GM19328 (cell line): ENCODE data around the gene UBE2J2.

Experiments
- ATAC-seq: cut with Tn5 transposase; IDR thresholded peaks from one replicate; pipeline ENCODE4 v1.9.1; 2021; ENCODE audit warnings: mild to moderate bottlenecking, moderate library complexity; ENCODE audit not compliant: unreplicated experiment

Gene UBE2J2

DNA sequence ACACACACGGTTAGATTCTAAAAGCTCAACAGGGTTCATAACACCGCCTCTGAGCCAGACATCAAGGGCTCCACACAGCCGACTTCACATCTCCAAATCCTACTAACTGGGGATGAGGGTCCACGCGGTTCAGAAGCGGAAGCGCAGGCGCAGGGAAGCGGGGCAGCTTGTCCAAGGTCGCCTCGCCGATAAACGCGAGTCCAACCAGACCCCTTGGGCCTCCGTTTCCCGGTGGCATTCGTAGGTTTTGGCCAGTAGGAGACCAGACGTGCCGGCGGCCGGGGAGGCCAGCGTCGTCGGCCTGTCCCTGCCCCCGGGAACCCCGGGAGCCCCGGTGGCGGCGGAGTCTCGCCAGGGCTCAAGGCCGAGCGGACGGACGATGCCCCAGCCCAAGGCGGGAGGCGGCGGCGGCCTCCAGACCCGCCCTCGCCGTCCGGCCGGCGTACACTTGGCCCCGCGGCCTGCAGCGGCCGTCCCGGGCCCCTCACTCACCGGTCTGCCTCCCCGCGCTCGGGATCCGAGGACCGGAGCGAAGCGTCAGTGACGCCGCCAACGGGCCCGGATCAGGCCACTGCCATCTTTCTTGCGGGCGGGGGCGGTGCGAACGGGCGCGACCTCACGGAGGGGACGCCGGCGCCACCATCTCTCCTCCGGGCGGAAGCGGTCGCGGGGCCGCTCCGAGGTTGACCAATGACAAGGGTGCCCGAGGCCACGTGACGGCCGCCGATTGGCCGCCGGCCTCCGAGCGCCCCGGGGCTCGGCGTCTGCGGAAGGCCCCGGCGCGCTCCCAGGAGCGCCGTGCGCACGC lies 42.0 kb downstream of the UBE2J2 start, which contains the start of gene SDF4:
Gene SDF4 (minus strand): TSS at position 602 of the 808 bp plus-strand sequence. CDS start 3,229 bp downstream, outside the sequence.
- ATAC-seq, result peak; percentile 91

DNA sequence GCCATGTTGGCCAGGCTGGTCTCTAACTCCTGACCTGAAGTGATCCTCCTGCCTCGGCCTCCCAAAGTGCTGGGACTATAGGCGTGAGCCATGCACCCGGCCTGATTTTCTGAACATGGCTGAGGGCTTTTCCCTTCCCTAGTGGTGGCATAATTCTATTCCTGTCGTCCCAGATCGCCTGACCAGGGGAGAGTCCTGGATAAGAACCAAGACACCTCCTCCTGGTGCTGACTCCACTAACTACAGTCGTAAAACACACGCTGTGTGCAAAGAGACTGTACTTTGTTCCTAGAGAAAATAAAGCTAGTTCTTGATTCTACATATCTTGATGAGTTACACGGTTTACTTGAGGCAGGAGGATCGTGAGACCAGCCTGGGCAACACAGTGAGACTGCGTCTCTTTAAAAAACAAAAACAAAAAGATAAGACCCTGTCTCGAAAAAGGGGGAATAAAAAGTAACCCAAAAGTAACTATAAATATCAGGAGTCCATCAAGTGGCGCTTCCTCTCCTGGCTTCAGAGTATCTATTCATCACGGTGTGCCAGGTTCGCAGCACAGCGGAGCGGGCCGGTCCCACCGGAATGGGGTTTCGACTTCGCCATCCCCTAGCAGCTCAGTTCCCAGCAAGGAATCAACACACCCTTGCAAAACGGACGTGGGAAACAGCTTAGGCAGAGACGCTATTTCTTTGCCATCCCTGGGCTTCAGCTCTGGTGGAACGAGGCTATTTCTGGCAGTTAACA lies 42.8 kb downstream of the UBE2J2 start:
- no peak for ATAC-seq

- no peak for ATAC-seq
Measured at GRCh38 chr1:1229770-1230169, 43.9 kb downstream of the UBE2J2 start.

DNA sequence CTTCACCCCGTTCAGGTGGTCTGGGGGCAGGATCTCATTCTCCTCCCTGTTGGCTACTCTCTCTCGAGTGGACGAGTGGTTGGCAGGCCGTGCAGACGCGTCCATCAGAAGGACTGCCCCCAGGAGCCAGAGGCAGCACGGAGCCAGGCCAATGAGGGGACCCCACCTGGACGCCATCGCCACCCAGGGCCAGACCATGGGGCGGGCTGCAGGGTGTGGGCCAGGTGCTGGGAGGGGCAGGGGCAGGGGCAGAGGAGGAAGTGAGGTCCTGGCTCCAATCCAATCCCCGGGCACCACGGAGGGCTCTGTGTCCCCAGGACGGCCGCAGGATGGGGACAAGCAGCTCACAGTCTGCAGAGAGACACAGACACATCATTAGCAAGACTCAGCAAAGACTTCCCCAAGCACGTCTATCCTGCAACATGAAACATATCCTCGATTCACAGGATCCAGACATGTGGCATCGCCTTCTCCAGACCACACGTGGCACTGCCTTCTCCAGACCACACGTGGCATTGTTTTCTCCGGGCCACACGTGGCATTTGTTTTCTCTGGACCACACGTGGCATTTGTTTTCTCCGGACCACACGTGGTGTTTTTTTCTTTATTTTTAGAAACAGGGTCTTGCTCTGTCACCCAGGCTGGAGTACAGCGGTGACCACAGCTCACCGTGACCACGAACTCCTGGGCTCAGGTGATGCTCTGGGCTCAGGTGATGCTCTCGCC lies 44.9 kb downstream of the UBE2J2 start:
- ATAC-seq, result no peak

DNA sequence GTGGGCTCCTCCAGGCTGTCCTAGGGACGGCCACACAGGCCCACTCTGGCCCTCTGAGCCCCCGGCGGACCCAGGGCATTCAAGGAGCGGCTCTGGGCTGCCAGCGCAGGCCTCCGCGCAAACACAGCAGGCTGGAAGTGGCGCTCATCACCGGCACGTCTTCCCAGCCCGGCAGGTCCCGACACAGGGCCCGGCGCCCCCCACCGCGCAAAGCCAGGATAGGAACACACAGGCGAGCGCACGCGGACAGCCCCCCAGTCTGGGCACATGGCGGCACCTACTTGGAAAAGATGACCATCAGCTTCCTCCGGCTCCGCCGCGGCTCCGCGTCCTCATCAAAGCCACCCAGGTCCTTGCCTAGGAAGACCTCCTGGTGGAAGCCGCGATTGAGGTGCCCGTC lies 45.5 kb downstream of the UBE2J2 start:
- no peak for ATAC-seq

DNA sequence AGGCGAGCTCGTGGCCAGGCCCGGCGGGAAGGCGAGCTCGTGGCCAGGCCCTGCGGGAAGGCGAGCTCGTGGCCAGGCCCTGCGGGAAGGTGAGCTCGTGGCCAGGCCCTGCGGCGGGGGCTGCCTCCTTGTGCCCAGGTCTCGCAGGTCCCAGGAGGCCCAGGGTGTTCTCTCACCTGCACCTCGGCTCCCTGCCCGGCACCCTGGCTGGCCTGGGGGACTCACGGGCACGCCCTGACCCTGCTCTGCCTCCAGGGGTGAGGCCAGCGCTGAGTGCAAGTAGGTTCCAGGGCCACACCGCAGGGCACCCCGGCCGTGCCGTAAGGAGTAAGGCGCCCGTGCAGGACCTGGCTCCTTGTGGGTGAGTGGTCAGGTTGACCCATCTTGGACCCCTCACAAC lies 46.3 kb downstream of the UBE2J2 start:
- no peak for ATAC-seq

- ATAC-seq, result no peak
Measured at GRCh38 chr1:1226566-1227362, 46.9 kb downstream of the UBE2J2 start.

GRCh38 chr1:1225913-1226312 lies 47.7 kb downstream of the UBE2J2 start:
- no peak for ATAC-seq

GRCh38 chr1:1225238-1225845 lies 48.3 kb downstream of the UBE2J2 start:
- no peak for ATAC-seq

GRCh38 chr1:1223891-1224290 lies 49.8 kb downstream of the UBE2J2 start:
- ATAC-seq, result no peak

DNA sequence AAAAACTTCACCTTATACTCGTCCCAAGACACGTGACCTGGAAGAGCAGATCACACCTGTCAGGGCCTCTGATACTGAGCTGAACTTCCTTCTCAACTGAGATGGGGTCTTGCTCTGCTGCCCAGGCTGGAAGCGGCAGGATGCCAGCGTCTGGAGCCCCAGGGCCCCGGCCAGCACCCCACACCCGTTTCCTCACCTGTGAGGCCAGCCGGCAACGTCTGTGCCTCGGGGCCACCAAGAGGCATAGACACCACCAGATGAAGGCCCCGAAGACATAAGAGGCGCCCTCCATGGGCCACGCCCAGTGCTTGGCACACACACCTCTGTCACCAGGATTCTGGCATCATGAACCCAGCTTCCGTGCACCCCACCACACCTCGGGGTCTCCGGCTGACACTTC lies 50.3 kb downstream of the UBE2J2 start:
- no peak for ATAC-seq

- ATAC-seq, result no peak
Measured at GRCh38 chr1:1222575-1223225, 51.0 kb downstream of the UBE2J2 start.

GRCh38 chr1:1221887-1222574 lies 51.6 kb downstream of the UBE2J2 start:
- no peak for ATAC-seq

GRCh38 chr1:1220197-1220596 lies 53.5 kb downstream of the UBE2J2 start:
- no peak for ATAC-seq

- no peak for ATAC-seq
Measured at GRCh38 chr1:1219341-1219740, 54.3 kb downstream of the UBE2J2 start.

DNA sequence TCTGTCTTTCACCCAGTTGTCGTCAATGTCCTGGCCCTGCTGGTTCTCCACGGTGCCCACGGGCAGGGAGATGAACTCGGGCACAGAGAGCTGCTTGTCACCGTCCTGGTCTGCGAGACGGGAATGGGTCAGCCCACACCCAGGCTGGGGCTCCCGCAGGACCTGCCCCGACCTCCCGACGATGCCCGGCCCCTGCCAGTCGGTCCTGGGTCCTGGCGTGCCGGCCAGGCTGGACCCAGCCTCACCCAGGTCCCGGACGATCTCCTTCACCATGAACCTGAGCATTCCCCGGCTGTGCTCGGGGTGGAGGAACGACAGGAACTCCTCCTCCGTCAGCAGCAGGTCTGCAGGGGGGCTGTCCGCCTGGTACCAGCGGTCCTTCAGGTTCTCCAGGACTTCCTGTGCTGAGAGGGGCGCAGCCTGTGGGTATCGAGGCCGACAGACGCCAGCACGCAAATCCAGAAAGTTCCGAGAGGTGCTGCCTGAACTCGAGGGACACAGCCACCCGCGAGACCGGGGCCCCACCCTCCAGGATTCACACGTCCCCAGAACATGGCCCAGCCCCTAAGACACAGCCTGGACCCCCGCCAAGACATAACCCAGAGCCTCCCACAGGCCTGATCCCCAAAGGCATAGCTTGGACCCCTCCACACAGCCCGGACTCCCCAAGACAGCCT lies 55.0 kb downstream of the UBE2J2 start:
- no peak for ATAC-seq

DNA sequence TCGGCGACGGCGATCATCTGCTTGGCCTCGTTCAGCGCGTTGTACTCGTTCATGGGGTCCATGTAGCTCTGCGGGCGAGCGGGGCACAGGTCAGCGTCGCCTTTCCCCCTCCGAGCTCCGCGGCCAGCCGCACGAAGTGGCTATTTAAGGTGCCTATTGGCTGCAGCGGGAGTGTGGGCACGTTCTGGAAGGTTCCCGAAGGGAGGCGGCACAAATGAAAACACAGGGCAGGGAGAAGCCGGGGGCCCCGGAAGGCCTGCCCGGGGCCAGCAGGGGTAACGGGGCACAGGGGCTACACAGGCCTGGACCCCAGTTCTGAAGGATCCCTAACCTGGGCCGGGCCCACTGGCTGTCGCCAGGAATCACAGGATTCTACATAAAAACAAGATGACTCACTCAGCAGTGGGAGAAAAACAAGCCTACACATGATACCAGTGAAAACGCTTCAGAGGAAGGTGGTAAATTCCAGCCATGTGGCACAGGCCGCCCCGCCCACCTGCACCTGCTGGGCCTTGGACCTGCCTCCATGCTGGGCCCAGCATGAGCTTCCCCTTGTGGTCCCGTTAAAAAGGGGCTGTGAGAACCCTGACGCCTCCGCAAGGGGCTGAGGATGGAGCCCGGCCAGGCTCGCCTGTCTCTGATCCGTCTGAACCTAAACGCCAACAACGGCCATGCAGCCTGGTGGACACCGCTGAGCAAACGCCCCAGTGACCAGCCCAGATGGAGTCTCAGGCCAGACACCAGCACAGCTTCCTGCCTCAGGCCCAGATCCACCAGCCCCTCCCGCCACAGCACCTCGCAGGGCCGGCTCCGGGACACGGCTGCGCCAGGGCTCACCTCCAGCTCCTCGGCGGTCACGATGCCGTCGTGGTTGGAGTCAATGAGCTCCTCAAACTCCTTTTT lies 55.8 kb downstream of the UBE2J2 start:
- ATAC-seq, result no peak
